SK-N-SH treated with all-trans-retinoic acid at 6 μM for 48 hours (cell line): ENCODE data around the gene ZNF768.
A peak's percentile ranks its signal among the peaks of the same experiment; 100 is the strongest.
"Not testable (repeated sequence)": the region's sequence is repeated elsewhere in the genome, so short reads cannot be mapped to it uniquely, and the experiment has no call there.

Source experiments
- ATAC-seq: fragments of 200-7000 bp; cut with Tn5 transposase; 3 replicates; pipeline ENCODE4 v1.9.1; 2020; ENCODE audit warnings: mild to moderate bottlenecking, moderate library complexity
- CREB5 ChIP-seq: fragments of 250-450 bp; sonication (Bioruptor Pico); IDR thresholded peaks from 2 replicates; pipeline ENCODE4 v1.5.1; 2020; ENCODE audit warnings: low read depth, mild to moderate bottlenecking, moderate library complexity
- CSDC2 ChIP-seq: fragments of 250-450 bp; sonication (Bioruptor Pico); IDR thresholded peaks from 2 replicates; pipeline ENCODE4 v1.5.0; 2020; ENCODE audit warnings: mild to moderate bottlenecking, moderate library complexity
- CSRNP3 ChIP-seq: fragments of 250-450 bp; sonication (Bioruptor Pico); IDR thresholded peaks from 2 replicates; pipeline ENCODE4 v1.5.1; 2021; ENCODE audit warnings: mild to moderate bottlenecking, moderate library complexity
- ESRRG ChIP-seq: fragments of 250-450 bp; sonication (Bioruptor Pico); IDR thresholded peaks from 2 replicates; pipeline ENCODE4 v1.6.1; 2021; ENCODE audit warnings: mild to moderate bottlenecking
- GLIS3 ChIP-seq: fragments of 250-450 bp; sonication (Bioruptor Pico); IDR thresholded peaks from 2 replicates; pipeline ENCODE4 v1.5.0; 2020; ENCODE audit warnings: mild to moderate bottlenecking, moderate library complexity
- OSR1 ChIP-seq: fragments of 250-450 bp; sonication (Bioruptor Pico); IDR thresholded peaks from 2 replicates; pipeline ENCODE4 v1.8.0; 2022; ENCODE audit warnings: moderate library complexity, mild to moderate bottlenecking, inconsistent platforms
- PATZ1 ChIP-seq: fragments of 250-450 bp; sonication (Bioruptor Pico); IDR thresholded peaks from 2 replicates; pipeline ENCODE4 v1.8.0; 2020; ENCODE audit warnings: mild to moderate bottlenecking, moderate library complexity, borderline replicate concordance
- POU6F1 ChIP-seq: fragments of 250-450 bp; sonication (Bioruptor Pico); IDR thresholded peaks from 2 replicates; pipeline ENCODE4 v1.8.0; 2021; ENCODE audit warnings: low read depth, mild to moderate bottlenecking, moderate library complexity, borderline replicate concordance
- PPARA ChIP-seq: fragments of 250-450 bp; sonication (Bioruptor Pico); IDR thresholded peaks from 2 replicates; pipeline ENCODE4 v1.5.0; 2020; ENCODE audit warnings: mild to moderate bottlenecking, borderline replicate concordance
- RARB ChIP-seq: fragments of 250-450 bp; sonication (Bioruptor Pico); IDR thresholded peaks from 2 replicates; pipeline ENCODE4 v1.8.0; 2021; ENCODE audit warnings: mild to moderate bottlenecking, moderate library complexity
- SNAI2 ChIP-seq: fragments of 250-450 bp; sonication (Bioruptor Pico); IDR thresholded peaks from 2 replicates; pipeline ENCODE4 v1.5.0; 2020; ENCODE audit warnings: mild to moderate bottlenecking, moderate library complexity
- TOX ChIP-seq: fragments of 250-450 bp; sonication (Bioruptor Pico); IDR thresholded peaks from 2 replicates; pipeline ENCODE4 v1.8.0; 2021; ENCODE audit warnings: mild to moderate bottlenecking, moderate library complexity, borderline replicate concordance
- TSHZ2 ChIP-seq: fragments of 250-450 bp; sonication (Bioruptor Pico); IDR thresholded peaks from 2 replicates; pipeline ENCODE4 v1.5.0; 2020; ENCODE audit warnings: mild to moderate bottlenecking, moderate library complexity
- ZFP30 ChIP-seq: fragments of 450-650 bp; formaldehyde crosslinking; IDR thresholded peaks from 2 replicates; pipeline ENCODE4 v1.5.0; 2022; ENCODE audit warnings: mild to moderate bottlenecking, moderate library complexity
- ZNF70 ChIP-seq: fragments of 450-650 bp; formaldehyde crosslinking; IDR thresholded peaks from 2 replicates; pipeline ENCODE4 v1.5.0; 2020; ENCODE audit warnings: mild to moderate bottlenecking, moderate library complexity
- ZNF8 ChIP-seq: fragments of 450-650 bp; formaldehyde crosslinking; IDR thresholded peaks from 2 replicates; pipeline ENCODE4 v1.5.0; 2020; ENCODE audit warnings: mild to moderate bottlenecking, moderate library complexity

The ZNF768 gene

GRCh38 chr16:30536391-30537024 is 10.1 kb upstream of the ZNF768 start:
- not testable (repeated sequence) for ATAC-seq

GRCh38 chr16:30535777-30536190 is 9.4 kb upstream of the ZNF768 start:
- peak; percentile 79 for ATAC-seq
- TF ChIP-seq CSRNP3 (no peak), ESRRG (CRISPR knock-in tag) (no peak), SNAI2 (CRISPR knock-in tag) (no peak), GLIS3 (CRISPR knock-in tag) (no peak), ZNF70 (no peak)

GRCh38 chr16:30535106-30535776 is 8.9 kb upstream of the ZNF768 start:
- TF ChIP-seq ZFP30 (CRISPR knock-in tag): no peak
- no peak for TF ChIP-seq PPARA
- no peak for TF ChIP-seq POU6F1 (CRISPR knock-in tag)
- no peak for TF ChIP-seq TSHZ2 (CRISPR knock-in tag)
- no peak for TF ChIP-seq RARB (CRISPR knock-in tag)
- TF ChIP-seq ZNF8 (CRISPR knock-in tag): no peak
- TF ChIP-seq CSDC2 (CRISPR knock-in tag): no peak
- TF ChIP-seq PATZ1 (CRISPR knock-in tag): no peak
- TF ChIP-seq GLIS3 (CRISPR knock-in tag): no peak
- TF ChIP-seq TOX (CRISPR knock-in tag): no peak
- ATAC-seq: peak; percentile 10

- TF ChIP-seq OSR1 (CRISPR knock-in tag) (no peak), ZFP30 (CRISPR knock-in tag) (no peak), CREB5 (CRISPR knock-in tag) (no peak), SNAI2 (CRISPR knock-in tag) (no peak), TSHZ2 (CRISPR knock-in tag) (0 out of 2 replicates have a peak, but pooled peaks have one; percentile 24), CSDC2 (CRISPR knock-in tag) (no peak)
- ATAC-seq: peak; percentile 90
These were observed 8.2 kb upstream of the ZNF768 start, which contains the start of gene ZNF747 for GRCh38 chr16:30534368-30535105. TSS of gene ZNF747 (minus strand) at chr16:30534858. CDS start at chr16:30534679, 179 bp downstream.
